ENCODE results near the gene ADA.

ADA gene

GRCh38 chr20:44621939-44622338, 29.6 kb downstream of the ADA start:
- no peak for DNase-seq

- DNase-seq, result no peak
Measured at GRCh38 chr20:44621325-44621724, 30.2 kb downstream of the ADA start.

- DNase-seq, result no peak
Measured at GRCh38 chr20:44620030-44620429, 31.5 kb downstream of the ADA start.

GRCh38 chr20:44619294-44619693, 32.2 kb downstream of the ADA start:
- no peak for DNase-seq

GRCh38 chr20:44618318-44618731, 33.2 kb downstream of the ADA start:
- DNase-seq, result no peak

- DNase-seq, result no peak
Measured at GRCh38 chr20:44616604-44616964, 34.9 kb downstream of the ADA start.

- DNase-seq, result no peak
Measured at GRCh38 chr20:44615876-44616603, 35.5 kb downstream of the ADA start.

GRCh38 chr20:44615169-44615791, 36.2 kb downstream of the ADA start:
- DNase-seq, result no peak

- DNase-seq, result no peak
Measured at GRCh38 chr20:44614525-44614924, 37.0 kb downstream of the ADA start.

- no peak for DNase-seq
Measured at GRCh38 chr20:44613575-44613974, 37.9 kb downstream of the ADA start.

- no peak for DNase-seq
Measured at GRCh38 chr20:44610313-44610962, 41.1 kb downstream of the ADA start.

GRCh38 chr20:44609516-44610312, 41.8 kb downstream of the ADA start:
- peak; percentile 81 for DNase-seq

- no peak for DNase-seq
Measured at GRCh38 chr20:44609006-44609515, 42.4 kb downstream of the ADA start.

- no peak for DNase-seq
Measured at GRCh38 chr20:44606725-44607441, 44.6 kb downstream of the ADA start.

GRCh38 chr20:44603327-44603726, 48.2 kb downstream of the ADA start:
- no peak for DNase-seq

- no peak for DNase-seq
Measured at GRCh38 chr20:44601801-44602204, 49.7 kb downstream of the ADA start.

- DNase-seq, result no peak
Measured at GRCh38 chr20:44601236-44601671, 50.2 kb downstream of the ADA start.

GRCh38 chr20:44600758-44601201, 50.7 kb downstream of the ADA start:
- DNase-seq, result no peak

GRCh38 chr20:44600301-44600700, 51.2 kb downstream of the ADA start:
- no peak for DNase-seq

GRCh38 chr20:44599715-44600114, 51.8 kb downstream of the ADA start:
- DNase-seq, result no peak

GRCh38 chr20:44598423-44599305, 52.8 kb downstream of the ADA start:
- DNase-seq, result no peak
